Raji (cell line): ENCODE measurements around the gene NAALADL1.

Experiments used
- POLR2A ChIP-seq: IDR thresholded peaks from 2 replicates; pipeline ENCODE4 v1.6.1; 2011; ENCODE audit warnings: low read depth, low read length, control low read depth; ENCODE audit not compliant: insufficient read depth

NAALADL1 gene

DNA sequence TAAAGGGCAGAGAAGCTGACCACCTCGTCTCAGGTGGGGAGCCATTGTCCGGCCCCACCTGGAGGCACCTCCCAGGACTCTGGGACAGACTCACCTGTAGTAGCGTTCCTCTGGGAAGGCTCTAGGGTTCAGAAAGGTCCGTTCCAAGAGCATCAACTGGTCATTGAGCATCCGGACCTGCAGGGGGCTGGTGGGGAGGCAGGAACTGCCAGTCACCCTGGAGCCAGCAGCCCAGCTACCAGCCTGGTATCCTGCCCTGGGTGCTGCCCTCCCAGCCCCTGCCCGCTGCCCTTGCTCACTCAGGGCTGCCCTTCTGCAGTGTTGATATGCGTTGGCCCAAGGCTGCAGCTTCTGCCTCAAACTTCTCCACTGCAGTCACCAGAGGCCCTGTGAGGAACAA, 12.6 kb downstream of the NAALADL1 start:
- no peak for TF ChIP-seq POLR2A

- no peak for TF ChIP-seq POLR2A
Observed at GRCh38 chr11:65045061-65045460, 13.3 kb downstream of the NAALADL1 start.

DNA sequence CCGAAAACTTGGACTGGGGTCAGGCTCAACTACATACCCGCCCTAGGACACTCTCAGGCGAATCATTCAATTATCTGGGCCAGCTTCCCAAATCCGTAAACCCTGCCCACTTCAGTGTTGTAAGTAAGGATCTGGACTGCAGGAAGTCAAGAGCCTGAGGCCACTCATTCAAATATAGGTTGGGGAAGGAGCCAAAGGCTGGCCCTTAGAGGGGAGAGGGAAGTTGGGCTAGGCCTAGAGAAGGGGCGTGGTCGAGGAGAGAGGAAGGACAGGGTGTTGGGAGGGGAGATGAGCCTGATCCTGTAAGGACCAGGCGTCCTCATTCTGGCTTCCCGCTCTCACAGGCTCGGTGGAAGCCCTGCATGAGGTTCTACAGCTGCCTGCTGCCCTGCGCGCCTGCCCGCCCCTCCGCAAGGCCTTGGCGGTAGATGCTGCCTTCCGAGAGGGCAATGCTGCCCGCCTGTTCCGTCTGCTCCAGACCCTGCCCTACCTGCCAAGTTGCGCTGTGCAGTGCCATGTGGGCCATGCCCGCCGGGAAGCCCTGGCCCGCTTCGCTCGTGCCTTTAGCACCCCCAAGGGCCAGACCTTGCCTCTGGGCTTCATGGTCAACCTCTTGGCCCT, 14.4 kb downstream of the NAALADL1 start:
- no peak for TF ChIP-seq POLR2A

DNA sequence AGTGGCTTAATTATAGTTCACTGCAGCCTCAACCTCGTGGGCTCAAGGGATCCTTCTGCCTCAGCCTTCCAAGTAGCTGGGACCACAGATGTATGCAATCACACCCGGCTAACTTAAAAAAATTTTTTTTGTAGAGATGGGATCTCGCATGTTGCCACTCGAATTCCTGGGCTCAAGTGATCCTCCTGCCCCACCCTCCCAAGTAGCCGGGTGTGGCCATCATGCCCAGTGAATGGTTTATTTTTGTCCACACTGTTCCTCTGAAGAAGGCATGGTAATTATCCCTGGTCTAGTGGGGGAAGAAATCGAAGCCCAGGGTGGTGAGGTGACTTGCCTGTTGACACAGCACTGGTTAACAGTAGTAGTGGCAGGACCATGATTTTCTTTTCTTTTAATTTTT, 15.5 kb downstream of the NAALADL1 start:
- TF ChIP-seq POLR2A = no peak

- TF ChIP-seq POLR2A = peak; percentile 76
Observed at GRCh38 chr11:65040847-65041622, 17.3 kb downstream of the NAALADL1 start, which contains the start of gene SAC3D1. Gene SAC3D1, plus strand, starts transcription at chr11:65041210. Its CDS starts 83 bp downstream, at chr11:65041293.

DNA sequence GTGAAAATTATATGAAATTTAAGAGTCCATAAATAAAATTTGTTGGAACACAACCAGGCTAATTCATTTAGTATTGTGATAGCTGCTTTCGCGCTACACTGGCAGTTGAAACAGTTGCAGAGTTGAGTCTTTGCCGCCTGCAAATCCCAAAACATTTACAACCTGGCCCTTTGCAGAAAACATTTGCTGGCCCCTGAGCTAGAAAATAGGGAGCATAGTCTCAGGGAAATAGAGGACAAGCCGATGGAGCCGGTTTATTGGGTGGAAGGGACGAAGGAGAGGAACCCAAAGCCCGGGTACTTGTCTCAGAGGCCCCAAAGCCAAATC, 17.9 kb downstream of the NAALADL1 start:
- no peak for TF ChIP-seq POLR2A

GRCh38 chr11:65036931-65037330, 21.4 kb downstream of the NAALADL1 start:
- TF ChIP-seq POLR2A = no peak

DNA sequence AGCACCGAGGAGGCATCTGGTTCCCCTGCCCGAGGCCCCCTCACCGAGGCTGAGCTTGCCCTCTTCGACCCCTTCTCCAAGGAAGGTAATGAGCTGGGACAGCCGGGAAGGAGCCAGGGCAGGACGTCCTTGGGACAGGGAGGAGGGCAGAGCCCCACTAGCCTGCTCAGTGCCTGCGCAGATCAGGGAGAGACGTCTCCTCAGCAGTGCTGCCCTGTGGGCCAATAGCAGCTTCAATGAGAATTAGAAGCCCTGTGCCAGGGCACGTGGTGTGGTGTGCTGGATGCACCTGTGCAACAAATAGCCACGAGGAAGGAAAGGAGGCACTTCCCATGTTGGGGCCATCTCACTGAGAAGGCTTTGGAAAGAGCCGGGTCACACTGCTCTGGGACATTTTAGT, 22.8 kb downstream of the NAALADL1 start:
- TF ChIP-seq POLR2A = no peak

DNA sequence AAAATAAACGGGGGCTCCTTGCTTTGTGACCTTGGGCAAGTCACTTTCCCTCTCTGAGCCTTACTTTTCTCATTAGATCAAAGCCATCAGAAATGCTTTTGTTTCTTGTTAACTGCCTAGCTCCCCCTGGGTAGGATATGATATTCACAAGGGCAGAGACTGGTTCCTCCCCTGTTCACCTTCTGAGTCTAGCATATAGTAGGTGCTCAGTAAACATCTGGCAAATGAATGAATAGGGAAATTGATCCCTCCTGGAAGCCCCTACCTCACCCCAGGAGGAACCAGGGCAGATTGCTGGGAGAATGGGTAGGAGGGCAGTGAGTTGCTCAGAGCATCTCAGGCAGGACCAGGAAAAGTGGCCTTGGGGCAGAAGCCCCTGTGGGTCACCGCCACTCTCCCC, 23.9 kb downstream of the NAALADL1 start:
- TF ChIP-seq POLR2A = no peak

GRCh38 chr11:65032216-65032615, 26.1 kb downstream of the NAALADL1 start:
- no peak for TF ChIP-seq POLR2A

DNA sequence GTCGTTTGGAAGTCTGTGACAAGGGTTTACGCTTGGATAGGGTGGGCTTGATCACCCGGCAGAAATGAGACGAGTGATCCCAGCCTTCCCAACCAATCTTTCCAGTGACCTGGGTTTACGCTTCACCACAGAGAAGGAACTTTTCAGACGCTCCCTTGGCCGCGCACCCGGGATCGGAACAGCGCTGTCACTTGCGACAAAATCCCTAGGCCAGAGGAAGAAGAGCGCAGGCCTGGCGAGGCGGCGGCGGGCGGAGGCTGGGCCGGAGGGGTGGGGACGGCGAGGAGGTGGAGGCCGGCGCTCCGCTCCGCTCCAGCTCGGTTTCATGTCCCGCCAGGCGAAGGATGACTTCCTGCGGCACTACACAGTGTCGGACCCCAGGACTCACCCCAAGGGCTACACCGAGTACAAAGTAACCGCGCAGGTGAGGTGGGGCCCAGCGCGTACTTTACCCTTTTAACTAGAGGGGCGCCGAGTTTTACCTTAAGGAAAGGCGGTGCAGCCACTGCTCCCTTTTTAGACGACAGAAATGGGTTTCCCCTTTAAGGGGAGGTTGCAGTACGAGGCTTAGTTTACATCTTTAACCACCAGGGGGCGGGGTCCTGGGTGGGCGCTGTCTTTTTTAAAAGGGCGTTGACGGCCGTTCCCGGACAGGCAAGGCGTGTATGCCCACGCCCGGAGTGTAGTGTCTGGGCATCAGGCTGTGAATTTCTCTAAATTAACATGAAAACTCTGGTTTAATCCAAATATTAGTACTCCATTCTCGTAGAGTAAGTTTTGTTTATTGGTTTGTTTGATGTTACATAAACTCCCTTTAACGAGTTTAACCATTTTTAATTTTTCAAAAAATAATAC, 30.9 kb downstream of the NAALADL1 start, which contains the start of gene SNX15:
Gene SNX15, plus strand, starts transcription at position 227 of the 855 bp plus-strand sequence. Its CDS starts 99 bp downstream, at position 326.
- TF ChIP-seq POLR2A = peak; percentile 84

DNA sequence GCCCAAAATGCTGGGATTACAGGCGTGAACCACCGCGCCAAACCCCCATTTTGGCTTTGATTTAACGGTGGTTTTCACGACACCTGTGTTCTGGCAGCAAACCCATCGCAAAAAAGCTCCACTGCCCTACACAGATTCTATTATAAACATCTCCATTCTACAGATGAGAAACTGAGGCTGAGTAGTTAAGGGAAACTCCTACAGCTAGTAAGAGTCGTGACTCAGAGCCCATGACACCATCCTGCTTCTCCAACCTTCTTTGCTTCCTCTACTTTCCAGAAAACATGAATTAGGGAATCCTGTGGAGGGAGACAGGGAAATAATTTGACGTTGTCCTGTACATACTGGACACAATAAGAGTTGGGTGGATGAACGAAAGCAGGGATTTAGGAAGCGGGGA, 31.5 kb downstream of the NAALADL1 start:
- TF ChIP-seq POLR2A = no peak

DNA sequence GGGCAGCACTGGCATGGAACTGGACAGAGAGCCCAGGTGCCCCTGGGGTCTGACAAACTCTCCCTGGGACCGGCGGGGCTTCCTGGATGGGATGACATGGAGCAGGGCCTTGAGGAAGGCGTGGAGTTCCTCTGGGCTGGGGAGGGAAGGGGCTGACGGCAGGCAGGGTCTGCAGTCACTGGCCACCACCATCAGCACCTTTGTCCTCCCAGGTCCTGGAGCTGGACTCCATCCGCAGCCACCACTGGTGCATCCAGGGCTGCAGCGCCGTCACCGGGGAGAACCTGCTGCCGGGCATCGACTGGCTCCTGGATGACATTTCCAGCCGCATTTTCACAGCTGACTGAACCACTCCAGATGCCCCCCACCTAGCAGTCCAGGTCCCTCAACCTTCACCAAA, 36.8 kb downstream of the NAALADL1 start:
- no peak for TF ChIP-seq POLR2A

DNA sequence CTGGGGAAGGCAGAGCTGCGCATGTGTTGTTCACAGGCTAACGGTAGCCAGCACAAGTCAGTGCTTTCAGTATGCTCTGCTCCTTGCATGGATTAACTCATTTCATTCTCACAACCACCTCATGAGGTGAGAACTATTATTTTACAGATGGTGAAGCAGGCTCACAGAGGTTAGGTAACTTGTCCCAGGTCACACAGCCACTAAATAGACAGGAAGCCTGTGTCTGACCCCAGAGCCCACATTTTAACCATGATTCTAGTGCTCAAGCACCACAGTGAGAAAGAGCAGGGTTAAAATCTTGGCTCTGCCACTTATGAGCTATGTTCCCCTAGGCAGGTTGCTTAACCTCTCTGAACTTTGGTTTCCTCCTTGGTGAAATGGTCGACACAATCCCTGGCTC, 37.4 kb downstream of the NAALADL1 start:
- TF ChIP-seq POLR2A = no peak

GRCh38 chr11:65019824-65020223, 38.5 kb downstream of the NAALADL1 start:
- no peak for TF ChIP-seq POLR2A

DNA sequence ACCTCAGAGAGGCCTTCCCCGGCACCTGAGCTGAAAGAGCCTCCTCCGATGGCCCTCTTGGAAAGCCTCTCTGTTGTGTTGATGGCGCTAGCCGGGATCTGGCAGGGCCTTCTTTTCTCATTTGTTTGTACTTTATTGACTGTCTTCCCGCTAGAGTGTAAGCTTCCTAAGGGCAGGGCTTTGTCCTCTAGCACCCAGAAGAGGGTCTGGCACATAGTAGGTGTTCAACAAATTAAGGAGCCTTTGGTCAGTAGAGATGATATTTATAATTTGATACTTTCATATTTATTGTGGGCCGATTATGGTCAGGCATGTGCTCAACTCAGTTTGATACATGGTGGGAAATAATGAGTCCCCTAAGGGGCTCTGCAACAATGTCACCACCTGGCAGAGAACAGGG, 40.4 kb downstream of the NAALADL1 start:
- no peak for TF ChIP-seq POLR2A
